SK-N-SH (cell line): Measurements from ENCODE around the gene DNAH10.

Source experiments
- ELF1 ChIP-seq: IDR thresholded peaks from 2 replicates; pipeline ENCODE4 v1.4.0; 2012
- EP300 ChIP-seq, 2 experiments: IDR thresholded peaks; 2 replicates each; pipeline versions ENCODE4 v1.4.0 to v1.6.1; 2012; ENCODE audit warnings: borderline replicate concordance in 1 of 2, low read depth in 1 of 2, low read length in 1 of 2
- FOSL2 ChIP-seq: IDR thresholded peaks from 2 replicates; pipeline ENCODE4 v1.4.0; 2012; ENCODE audit warnings: low read depth, mild to moderate bottlenecking, moderate library complexity, borderline replicate concordance
- FOXJ3 ChIP-seq: sonication (generic); formaldehyde crosslinking; IDR thresholded peaks from 2 replicates; pipeline ENCODE4 v1.5.1; 2020; ENCODE audit warnings: mild to moderate bottlenecking, missing genetic modification reagents
- FOXM1 ChIP-seq: IDR thresholded peaks from 2 replicates; pipeline ENCODE4 v1.4.0; 2012; ENCODE audit warnings: low read depth, mild to moderate bottlenecking
- MXI1 ChIP-seq: IDR thresholded peaks from 2 replicates; pipeline ENCODE4 v1.6.1; 2012; ENCODE audit warnings: mild to moderate bottlenecking, low read depth, low read length, improper control_type of control experiment
- POLR2AphosphoS5 ChIP-seq: IDR thresholded peaks from 2 replicates; pipeline ENCODE4 v1.6.1; 2012; ENCODE audit warnings: low read depth, low read length
- RAD21 ChIP-seq: IDR thresholded peaks from 2 replicates; pipeline ENCODE4 v1.6.1; 2012; ENCODE audit warnings: mild to moderate bottlenecking, low read length
- RCOR1 ChIP-seq: fragments of 150-350 bp; IDR thresholded peaks from 2 replicates; pipeline ENCODE4 v1.6.1; 2017; ENCODE audit warnings: antibody characterized with exemption, low read length
- RFX5 ChIP-seq: IDR thresholded peaks from 2 replicates; pipeline ENCODE4 v1.6.1; 2012; ENCODE audit warnings: mild to moderate bottlenecking, improper control_type of control experiment, low read length
- TCF12 ChIP-seq: IDR thresholded peaks from 2 replicates; pipeline ENCODE4 v1.4.0; 2012
- YY1 ChIP-seq: IDR thresholded peaks from 2 replicates; pipeline ENCODE4 v1.4.0; 2012; ENCODE audit warnings: low read depth, mild to moderate bottlenecking
- TF ChIP-seq, protein P1 (sequence below): fragments of 200-600 bp; sonication (generic); IDR thresholded peaks from 2 replicates; pipeline ENCODE4 v1.6.1; 2017; ENCODE audit warnings: antibody characterized with exemption, mild to moderate bottlenecking, moderate library complexity
- TF ChIP-seq, protein P2 (sequence below): IDR thresholded peaks from 2 replicates; pipeline ENCODE4 v1.6.1; 2012; ENCODE audit warnings: mild to moderate bottlenecking, low read depth, low read length, moderate library complexity

DNA sequence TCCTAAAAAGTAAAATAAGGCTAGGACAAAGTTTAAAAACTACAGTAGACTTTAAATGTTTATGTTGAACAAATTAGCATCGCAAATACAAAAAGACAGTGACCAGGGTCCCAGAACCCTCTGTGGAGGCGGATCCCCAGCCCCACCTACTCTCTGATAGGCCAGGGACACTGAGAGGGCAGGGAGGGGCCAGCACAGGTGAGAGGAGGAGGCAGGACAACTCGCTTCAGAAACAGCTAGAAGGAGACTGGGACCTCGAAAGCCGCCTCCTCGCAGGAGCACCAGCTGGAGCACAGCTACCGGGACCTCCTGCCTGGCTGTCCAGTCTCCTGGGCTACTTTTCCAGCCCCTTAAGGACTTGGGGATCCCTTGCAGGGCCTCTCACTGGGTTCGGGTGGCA is 992 bp downstream of the DNAH10 start:
- TF ChIP-seq TCF12 (no peak), FOXM1 (no peak), FOXJ3 (CRISPR knock-in tag) (no peak), YY1 (no peak), RFX5 (no peak), MXI1 (no peak), POLR2AphosphoS5 (no peak), EP300 (IDR thresholded peaks at IDR 0.05; ENCODE audit: borderline replicate concordance in 1 of 2, low read depth in 1 of 2, low read length in 1 of 2) (no peak), ELF1 (no peak), FOSL2 (no peak), RAD21 (no peak), RCOR1 (no peak)
- TF ChIP-seq, protein P1, sequence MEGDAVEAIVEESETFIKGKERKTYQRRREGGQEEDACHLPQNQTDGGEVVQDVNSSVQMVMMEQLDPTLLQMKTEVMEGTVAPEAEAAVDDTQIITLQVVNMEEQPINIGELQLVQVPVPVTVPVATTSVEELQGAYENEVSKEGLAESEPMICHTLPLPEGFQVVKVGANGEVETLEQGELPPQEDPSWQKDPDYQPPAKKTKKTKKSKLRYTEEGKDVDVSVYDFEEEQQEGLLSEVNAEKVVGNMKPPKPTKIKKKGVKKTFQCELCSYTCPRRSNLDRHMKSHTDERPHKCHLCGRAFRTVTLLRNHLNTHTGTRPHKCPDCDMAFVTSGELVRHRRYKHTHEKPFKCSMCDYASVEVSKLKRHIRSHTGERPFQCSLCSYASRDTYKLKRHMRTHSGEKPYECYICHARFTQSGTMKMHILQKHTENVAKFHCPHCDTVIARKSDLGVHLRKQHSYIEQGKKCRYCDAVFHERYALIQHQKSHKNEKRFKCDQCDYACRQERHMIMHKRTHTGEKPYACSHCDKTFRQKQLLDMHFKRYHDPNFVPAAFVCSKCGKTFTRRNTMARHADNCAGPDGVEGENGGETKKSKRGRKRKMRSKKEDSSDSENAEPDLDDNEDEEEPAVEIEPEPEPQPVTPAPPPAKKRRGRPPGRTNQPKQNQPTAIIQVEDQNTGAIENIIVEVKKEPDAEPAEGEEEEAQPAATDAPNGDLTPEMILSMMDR = no peak
- TF ChIP-seq, protein P2, sequence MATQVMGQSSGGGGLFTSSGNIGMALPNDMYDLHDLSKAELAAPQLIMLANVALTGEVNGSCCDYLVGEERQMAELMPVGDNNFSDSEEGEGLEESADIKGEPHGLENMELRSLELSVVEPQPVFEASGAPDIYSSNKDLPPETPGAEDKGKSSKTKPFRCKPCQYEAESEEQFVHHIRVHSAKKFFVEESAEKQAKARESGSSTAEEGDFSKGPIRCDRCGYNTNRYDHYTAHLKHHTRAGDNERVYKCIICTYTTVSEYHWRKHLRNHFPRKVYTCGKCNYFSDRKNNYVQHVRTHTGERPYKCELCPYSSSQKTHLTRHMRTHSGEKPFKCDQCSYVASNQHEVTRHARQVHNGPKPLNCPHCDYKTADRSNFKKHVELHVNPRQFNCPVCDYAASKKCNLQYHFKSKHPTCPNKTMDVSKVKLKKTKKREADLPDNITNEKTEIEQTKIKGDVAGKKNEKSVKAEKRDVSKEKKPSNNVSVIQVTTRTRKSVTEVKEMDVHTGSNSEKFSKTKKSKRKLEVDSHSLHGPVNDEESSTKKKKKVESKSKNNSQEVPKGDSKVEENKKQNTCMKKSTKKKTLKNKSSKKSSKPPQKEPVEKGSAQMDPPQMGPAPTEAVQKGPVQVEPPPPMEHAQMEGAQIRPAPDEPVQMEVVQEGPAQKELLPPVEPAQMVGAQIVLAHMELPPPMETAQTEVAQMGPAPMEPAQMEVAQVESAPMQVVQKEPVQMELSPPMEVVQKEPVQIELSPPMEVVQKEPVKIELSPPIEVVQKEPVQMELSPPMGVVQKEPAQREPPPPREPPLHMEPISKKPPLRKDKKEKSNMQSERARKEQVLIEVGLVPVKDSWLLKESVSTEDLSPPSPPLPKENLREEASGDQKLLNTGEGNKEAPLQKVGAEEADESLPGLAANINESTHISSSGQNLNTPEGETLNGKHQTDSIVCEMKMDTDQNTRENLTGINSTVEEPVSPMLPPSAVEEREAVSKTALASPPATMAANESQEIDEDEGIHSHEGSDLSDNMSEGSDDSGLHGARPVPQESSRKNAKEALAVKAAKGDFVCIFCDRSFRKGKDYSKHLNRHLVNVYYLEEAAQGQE = no peak
